HG03108 (cell line): ENCODE results near the gene ZNF79.

Experiments used
- ATAC-seq: cut with Tn5 transposase; IDR thresholded peaks from one replicate; pipeline ENCODE4 v1.9.1; 2021; ENCODE audit warnings: moderate library complexity; ENCODE audit not compliant: unreplicated experiment

ZNF79 gene

GRCh38 chr9:127423934-127424675 lies at the start of gene ZNF79:
Gene ZNF79 (plus strand): TSS chr9:127424382. CDS start chr9:127424788, 406 bp downstream.
- peak; percentile 80 for ATAC-seq

- no peak for ATAC-seq
Observed at GRCh38 chr9:127380479-127380878, 43.7 kb upstream of the ZNF79 start.

GRCh38 chr9:127382541-127382940 lies 41.6 kb upstream of the ZNF79 start:
- no peak for ATAC-seq

- no peak for ATAC-seq
Observed at GRCh38 chr9:127384016-127384730, 40.0 kb upstream of the ZNF79 start.

- no peak for ATAC-seq
Observed at GRCh38 chr9:127384901-127385300, 39.3 kb upstream of the ZNF79 start.

- ATAC-seq, result no peak
Observed at GRCh38 chr9:127386249-127386648, 37.9 kb upstream of the ZNF79 start.

- no peak for ATAC-seq
Observed at GRCh38 chr9:127386981-127387380, 37.2 kb upstream of the ZNF79 start.

GRCh38 chr9:127388037-127388855 lies 35.9 kb upstream of the ZNF79 start:
- peak; percentile 77 for ATAC-seq

- no peak for ATAC-seq
Observed at GRCh38 chr9:127388856-127389238, 35.3 kb upstream of the ZNF79 start.

GRCh38 chr9:127389381-127390247 lies 34.6 kb upstream of the ZNF79 start:
- no peak for ATAC-seq

GRCh38 chr9:127390248-127390545 lies 34.0 kb upstream of the ZNF79 start:
- ATAC-seq, result no peak

- no peak for ATAC-seq
Observed at GRCh38 chr9:127390563-127390962, 33.6 kb upstream of the ZNF79 start.

GRCh38 chr9:127392166-127392565 lies 32.0 kb upstream of the ZNF79 start:
- ATAC-seq, result no peak

GRCh38 chr9:127392976-127393375 lies 31.2 kb upstream of the ZNF79 start:
- ATAC-seq, result no peak

GRCh38 chr9:127393645-127394044 lies 30.5 kb upstream of the ZNF79 start:
- ATAC-seq, result no peak

GRCh38 chr9:127395497-127396252 lies 28.5 kb upstream of the ZNF79 start:
- no peak for ATAC-seq

- ATAC-seq, result no peak
Observed at GRCh38 chr9:127396253-127396807, 27.9 kb upstream of the ZNF79 start.

GRCh38 chr9:127396808-127397645 lies 27.2 kb upstream of the ZNF79 start, which contains the start of gene SLC2A8:
Gene SLC2A8 (plus strand): TSS chr9:127397169. CDS start chr9:127397231, 62 bp downstream.
- peak; percentile 91 for ATAC-seq
